ENCODE data around the gene POLN.

GRCh38 chr4:2057382-2058065 lies 184.4 kb downstream of the POLN start:
- TF ChIP-seq POLR2A (IDR thresholded peaks at IDR 0.05) (no peak), CTCF (IDR thresholded peaks at IDR 0.05) (no peak), POLR2AphosphoS5 (IDR thresholded peaks at IDR 0.05) (no peak)

All from transverse colon (tissue), 4 donors.